Renal pelvis (tissue), 4 donors: ENCODE data around the gene MAGI2. TPM values are rescaled to one million over a fixed set of nuclear protein-coding genes. Genes with fewer than 3 reads are reported as not detected.

Experiments used
- DNase-seq: peaks from one replicate; pipeline ENCODE4 v3.0.0-alpha.2; 2013
- polyA plus RNA-seq, 3 donors: library from polyadenylated mRNA; unstranded; fragments of 120-200 nt; gene quantifications; one replicate each; pipeline ENCODE4 v1.2.1, GENCODE V29; 2013; ENCODE audit not compliant: insufficient read length in 3 of 3

The MAGI2 gene
- polyA plus RNA-seq, 3 donors = 33.9 to 41.0 (median 34.3) TPM

- no peak for DNase-seq
Observed at GRCh38 chr7:78427209-78427608, 1026.3 kb downstream of the MAGI2 start.

DNA sequence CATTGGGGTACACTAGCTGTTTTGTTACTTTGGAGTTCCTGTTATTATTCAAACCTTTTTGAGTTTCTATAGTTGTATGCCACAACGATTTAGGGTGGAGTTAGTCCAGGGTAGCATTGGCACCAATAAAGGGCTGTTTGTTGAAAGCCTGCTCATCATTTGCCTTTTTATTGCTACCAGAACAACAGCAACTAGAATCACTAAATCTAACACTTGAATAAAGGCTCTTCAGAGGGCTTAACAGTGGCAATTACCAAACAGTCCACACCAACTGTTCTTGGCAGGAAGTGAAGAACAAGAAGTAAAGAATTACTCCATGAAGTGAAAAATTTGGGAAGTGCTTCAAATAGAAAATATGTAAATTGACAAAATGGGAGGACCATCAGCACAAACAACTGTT, 1033.5 kb downstream of the MAGI2 start:
- no peak for DNase-seq

- no peak for DNase-seq
Observed at GRCh38 chr7:78417180-78417853, 1036.2 kb downstream of the MAGI2 start.

GRCh38 chr7:78413568-78413967, 1039.9 kb downstream of the MAGI2 start:
- DNase-seq = no peak

DNA sequence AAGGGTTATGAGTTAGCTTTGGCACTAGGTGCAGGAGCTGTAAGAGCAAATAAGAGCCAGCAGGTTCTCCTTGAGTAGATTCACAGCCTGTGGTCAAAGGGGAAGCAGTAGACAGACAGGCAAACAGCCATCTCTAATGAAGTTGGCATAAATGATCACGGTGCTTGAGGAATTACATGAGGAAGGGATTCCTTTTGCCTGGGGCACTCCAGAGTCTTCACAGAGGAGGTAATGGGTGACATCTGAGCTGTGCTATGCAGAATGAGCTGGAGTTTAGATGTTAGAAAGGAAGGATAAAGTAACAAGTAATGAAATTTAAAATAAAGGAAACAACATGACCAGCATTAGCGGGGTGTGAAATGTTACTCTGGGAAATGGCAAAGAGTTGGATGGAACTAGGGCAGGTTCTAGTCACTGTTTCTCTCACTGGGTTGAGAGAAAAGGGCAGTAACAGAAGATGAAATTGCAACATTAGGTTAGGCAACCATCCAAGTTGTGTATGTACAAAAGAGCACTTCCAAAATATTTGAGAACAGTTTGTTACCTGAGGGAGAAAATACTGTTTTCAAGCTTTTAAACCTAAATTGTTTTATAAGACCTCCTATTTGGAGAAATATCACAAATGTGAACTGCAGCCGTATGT, 1041.1 kb downstream of the MAGI2 start:
- DNase-seq = no peak

DNA sequence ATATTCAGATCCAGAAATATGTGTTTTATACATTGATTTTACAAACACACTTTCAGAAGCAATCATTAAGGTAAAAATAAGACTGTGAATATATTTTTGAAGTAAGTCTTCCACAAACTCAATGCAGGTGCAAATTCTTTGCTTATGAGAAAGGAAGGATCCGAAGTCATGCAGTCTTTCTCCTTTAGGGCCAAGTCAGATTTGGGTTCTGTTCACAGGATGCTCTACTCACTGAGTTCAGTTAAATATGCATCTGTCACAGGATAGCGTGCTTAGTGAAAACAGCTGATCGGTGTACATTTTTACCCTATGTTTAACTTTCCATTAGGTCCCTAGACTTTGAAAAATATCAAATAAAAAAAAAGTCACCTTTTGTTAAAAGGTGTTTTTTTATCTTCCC, 1046.4 kb downstream of the MAGI2 start:
- no peak for DNase-seq

DNA sequence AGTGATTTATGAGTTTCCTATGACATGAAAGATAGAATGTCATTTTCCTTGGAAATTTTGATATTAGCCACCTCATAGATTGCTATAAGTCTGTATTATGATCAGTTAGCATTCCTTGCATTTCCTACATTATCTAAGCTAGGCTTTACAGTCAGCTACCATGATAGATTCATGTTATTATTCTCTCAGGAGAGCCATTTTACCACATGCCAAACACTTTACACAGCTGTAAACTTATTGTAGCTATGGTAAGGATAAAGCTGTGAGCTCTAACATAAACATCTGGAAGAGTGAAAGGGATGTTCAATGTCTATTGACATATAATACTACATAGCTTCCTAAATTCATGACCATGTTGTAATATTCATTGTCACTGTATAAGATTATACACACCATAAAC, 1046.9 kb downstream of the MAGI2 start:
- no peak for DNase-seq

DNA sequence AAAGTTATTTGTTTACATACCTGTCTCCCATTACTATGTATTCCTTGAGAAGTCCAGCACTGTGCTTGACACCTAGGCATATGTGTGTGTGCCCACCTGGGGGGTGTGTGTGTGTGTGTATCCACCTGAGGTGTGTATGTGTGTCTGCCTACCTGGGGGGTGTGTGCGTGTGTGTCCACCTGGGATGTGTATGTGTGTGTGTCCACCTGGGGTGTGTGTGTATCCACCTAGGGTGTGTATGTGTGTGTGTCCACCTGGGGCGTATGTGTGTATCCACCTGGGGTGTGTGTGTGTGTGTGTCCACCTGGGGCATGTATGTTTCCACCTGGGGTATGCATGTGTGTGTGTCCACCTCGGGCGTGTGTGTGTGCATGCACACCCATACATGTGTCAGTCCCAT, 1051.4 kb downstream of the MAGI2 start:
- DNase-seq = no peak

- no peak for DNase-seq
Observed at GRCh38 chr7:78400038-78400437, 1053.4 kb downstream of the MAGI2 start.

- DNase-seq = no peak
Observed at GRCh38 chr7:78399033-78399769, 1054.3 kb downstream of the MAGI2 start.

- DNase-seq = no peak
Observed at GRCh38 chr7:78398576-78398975, 1054.9 kb downstream of the MAGI2 start.

DNA sequence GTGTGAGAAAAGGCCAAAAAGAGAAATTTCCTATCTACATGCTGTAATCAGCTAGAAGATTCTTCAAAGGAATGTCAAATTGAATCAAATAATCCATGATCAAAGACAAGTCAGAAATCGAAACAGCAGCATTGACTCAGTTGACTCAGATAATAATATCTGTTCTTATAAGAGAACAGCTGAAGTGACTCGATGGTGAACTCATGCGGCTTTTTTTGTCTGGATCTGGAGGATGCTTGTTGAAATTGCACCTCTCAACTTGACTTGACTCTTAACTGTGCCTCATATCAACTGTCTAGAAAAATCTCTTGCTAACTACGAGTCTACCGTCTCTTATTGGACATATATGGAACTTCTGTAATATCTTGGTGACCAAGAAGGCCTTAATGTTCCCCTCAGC, 1055.4 kb downstream of the MAGI2 start:
- no peak for DNase-seq

GRCh38 chr7:78396210-78396609, 1057.3 kb downstream of the MAGI2 start:
- DNase-seq = no peak

GRCh38 chr7:78395298-78396036, 1058.0 kb downstream of the MAGI2 start:
- no peak for DNase-seq

GRCh38 chr7:78389022-78389421, 1064.4 kb downstream of the MAGI2 start:
- DNase-seq = no peak

DNA sequence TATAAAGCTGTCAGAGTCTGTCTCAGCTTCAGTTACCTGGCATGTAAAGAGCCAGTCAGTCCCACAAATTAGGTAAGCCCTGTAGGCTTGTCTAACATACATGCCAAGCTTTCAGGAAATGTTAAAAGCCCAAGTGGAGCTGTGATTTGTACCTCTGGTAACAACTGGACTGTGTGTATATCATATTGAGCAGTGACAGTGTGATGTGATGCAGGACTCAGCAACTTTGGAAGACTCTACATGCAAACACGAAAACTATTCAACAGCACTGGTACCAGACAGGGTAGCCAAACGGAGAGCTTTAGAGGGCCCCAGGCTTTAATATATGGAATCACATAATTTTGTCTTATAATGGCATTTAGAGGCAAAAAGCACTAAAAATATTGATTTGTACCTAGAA, 1066.9 kb downstream of the MAGI2 start:
- peak; percentile 10 for DNase-seq

GRCh38 chr7:78383096-78383880, 1070.2 kb downstream of the MAGI2 start:
- DNase-seq = no peak

DNA sequence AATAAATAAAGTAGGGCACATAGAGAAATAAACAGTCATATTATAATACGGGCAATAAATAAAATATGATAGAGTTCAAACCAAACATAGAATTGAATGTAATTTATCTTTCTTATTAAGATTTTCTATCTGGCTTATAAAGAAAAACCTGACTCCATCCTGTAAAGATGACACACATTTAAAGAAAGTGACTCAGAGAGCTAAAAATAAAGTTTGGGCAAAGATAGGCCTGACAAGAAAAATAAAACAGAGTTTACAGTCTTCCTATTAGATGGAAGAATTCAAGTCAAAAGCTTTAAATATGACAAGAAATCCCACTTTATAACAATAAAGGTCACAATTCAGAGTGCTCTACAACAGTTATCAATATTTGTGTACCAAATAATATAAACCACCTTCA, 1074.3 kb downstream of the MAGI2 start:
- no peak for DNase-seq

DNA sequence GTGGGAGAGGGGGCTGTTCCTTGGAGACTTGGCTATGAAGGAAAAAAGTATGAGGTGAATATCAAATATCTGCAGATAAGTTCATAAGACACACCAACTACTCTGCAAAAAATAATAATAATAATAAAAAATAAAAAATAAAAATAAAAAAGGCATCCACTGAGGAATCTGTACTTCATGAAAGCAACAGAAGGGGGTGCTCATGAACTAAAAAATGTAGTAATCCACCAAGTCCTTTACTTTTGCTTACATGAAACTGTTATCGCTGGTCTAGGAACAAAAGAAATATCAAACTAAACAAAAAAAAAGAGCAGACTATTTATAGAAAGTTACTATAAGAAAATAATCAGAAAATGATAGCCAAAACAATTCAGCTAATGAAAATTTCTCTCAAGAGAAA, 1075.9 kb downstream of the MAGI2 start:
- DNase-seq = no peak

DNA sequence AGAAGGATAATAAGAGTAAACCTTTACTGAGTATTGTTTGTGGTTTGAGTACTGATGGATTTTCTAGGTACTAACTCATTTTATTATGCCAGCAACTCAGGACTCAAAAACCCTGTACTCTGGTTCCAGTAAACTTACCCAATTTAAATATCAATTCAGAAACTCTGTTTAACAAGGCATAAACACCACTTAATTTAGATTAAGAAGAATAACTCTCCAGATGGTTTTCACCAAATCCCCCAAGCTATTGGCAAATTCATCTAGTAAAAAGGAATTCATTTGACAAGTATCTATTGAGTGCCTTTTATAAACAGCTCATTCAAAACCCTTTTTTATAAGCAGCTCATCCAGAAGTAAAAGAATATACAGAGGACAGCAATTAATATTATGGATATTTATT, 1082.5 kb downstream of the MAGI2 start:
- no peak for DNase-seq

GRCh38 chr7:78368771-78369170, 1084.7 kb downstream of the MAGI2 start:
- DNase-seq = no peak
